HepG2 (cell line): ENCODE data around the gene RNF133. TPM values are rescaled to one million over a fixed set of nuclear protein-coding genes. Genes with fewer than 3 reads are reported as not detected.

ENCODE experiments used
- ATAC-seq: fragments of 200-7000 bp; cut with Tn5 transposase; 3 replicates; pipeline ENCODE4 v1.9.1; 2020; ENCODE audit warnings: mild to moderate bottlenecking, moderate library complexity
- BruUV-seq: library from RNA; stranded (reverse); fragments of 400-500 nt; replicated peaks from 2 replicates; lab custom pipeline; 2021; lab: Mats Ljungman, UMichigan
- CTCF ChIA-PET: fragments of 300-600 bp; formaldehyde crosslinking; extraction: SDS; loops from one replicate; lab custom pipeline; 2021; ENCODE audit warnings: low total read pairs, inconsistent platforms, low intra/inter-chr PET ratio; lab: Yijun Ruan, JAX
- POLR2A ChIA-PET: fragments of 350-600 bp; sonication (Branson Sonifier 250); formaldehyde crosslinking; loops from one replicate; lab custom pipeline; 2020; ENCODE audit warnings: antibody characterized with exemption, inconsistent platforms; lab: Yijun Ruan, JAX
- DNase-seq: peaks from one replicate; pipeline ENCODE4 v3.0.0-alpha.2; 2015; ENCODE audit warnings: low spot score
- FAIRE-seq: peaks from 3 replicates; lab custom pipeline; 2011; peaks lifted over from hg19 to GRCh38; lab: Jason Lieb, UNC
- H2AFZ ChIP-seq: one replicate; pipeline ENCODE4 v1.6.1; 2011; ENCODE audit warnings: low read length, inconsistent platforms
- H3K27ac ChIP-seq: fragments of 300-600 bp; 3 replicates; pipeline ENCODE4 v1.8.0; 2011; ENCODE audit warnings: mixed run types, mild to moderate bottlenecking, mixed read lengths, low read length, inconsistent platforms; ENCODE audit not compliant: insufficient read depth; ENCODE audit errors: extremely low read length
- H3K27me3 ChIP-seq, 2 experiments: fragments of 200-600 bp in 1 of 2; 2 replicates in 1 of 2; 3 replicates in 1 of 2; pipeline versions ENCODE4 v1.6.0 to v1.8.0; 2011; ENCODE audit warnings: low read length in 2 of 2, mild to moderate bottlenecking in 2 of 2, moderate library complexity in 2 of 2, inconsistent platforms in 1 of 2; ENCODE audit not compliant: insufficient read depth in 2 of 2, control insufficient read depth in 1 of 2
- H3K36me3 ChIP-seq, 2 experiments: fragments of 200-600 bp in 1 of 2; replicated peaks in 1 of 2; 2 replicates in 1 of 2; 3 replicates in 1 of 2; pipeline versions ENCODE4 v1.5.1 to v1.8.0; 2011; ENCODE audit warnings: low read length in 2 of 2, inconsistent platforms in 1 of 2; ENCODE audit not compliant: insufficient read depth in 2 of 2, control insufficient read depth in 1 of 2
- H3K4me1 ChIP-seq: 2 replicates; pipeline ENCODE4 v1.5.1; 2012; ENCODE audit warnings: low read length, inconsistent platforms; ENCODE audit not compliant: insufficient read depth
- H3K4me2 ChIP-seq: 2 replicates; pipeline ENCODE4 v1.6.0; 2011; ENCODE audit warnings: low read depth, low read length, inconsistent platforms
- H3K4me3 ChIP-seq, 3 experiments: fragments of 200-600 bp in 1 of 3; sonication (generic), shearing (Covaris generic) in 1 of 3; replicated peaks in 1 of 3; 2 replicates each; pipeline ENCODE4 v1.5.1; 2011 to 2016; ENCODE audit warnings: low read length in 3 of 3, inconsistent platforms in 2 of 3, low read depth in 2 of 3, mild to moderate bottlenecking in 2 of 3, control low read depth in 1 of 3, mixed read lengths in 1 of 3; ENCODE audit not compliant: insufficient read depth in 1 of 3
- H3K79me2 ChIP-seq: one replicate; pipeline ENCODE4 v1.6.1; 2011; ENCODE audit warnings: low read length, inconsistent platforms; ENCODE audit not compliant: insufficient read depth
- H3K9ac ChIP-seq: 2 replicates; pipeline ENCODE4 v1.6.0; 2011; ENCODE audit warnings: mild to moderate bottlenecking, low read depth, low read length, inconsistent platforms; ENCODE audit not compliant: insufficient read depth
- H3K9me3 ChIP-seq: 2 replicates; pipeline ENCODE4 v1.5.1; 2012; ENCODE audit warnings: mild to moderate bottlenecking, low read length
- H4K20me1 ChIP-seq: 2 replicates; pipeline ENCODE4 v1.6.0; 2011; ENCODE audit warnings: inconsistent platforms, mild to moderate bottlenecking, low read length, moderate library complexity; ENCODE audit not compliant: insufficient read depth
- EZH2 ChIP-seq: conservative IDR thresholded peaks from 2 replicates; pipeline ENCODE4 v1.6.1; 2012; ENCODE audit warnings: mild to moderate bottlenecking, low read depth, low read length, moderate library complexity
- HDAC1 ChIP-seq: sonication (generic); formaldehyde crosslinking; IDR thresholded peaks from 2 replicates; pipeline ENCODE4 v1.5.1; 2020; ENCODE audit warnings: mild to moderate bottlenecking, missing genetic modification reagents
- HOXA7 ChIP-seq: sonication (generic); formaldehyde crosslinking; IDR thresholded peaks from 2 replicates; pipeline ENCODE4 v1.8.1; 2022; ENCODE audit warnings: mild to moderate bottlenecking, missing genetic modification reagents, moderate library complexity
- PRMT3 ChIP-seq: sonication (generic); formaldehyde crosslinking; IDR thresholded peaks from 2 replicates; pipeline ENCODE4 v1.8.1; 2022; ENCODE audit warnings: low read depth, mild to moderate bottlenecking, moderate library complexity, missing genetic modification reagents, borderline replicate concordance
- SOX13 ChIP-seq, 3 experiments: fragments of 450-650 bp in 1 of 3; sonication (generic) in 1 of 3; formaldehyde crosslinking in 1 of 3; IDR thresholded peaks in 2 of 3; conservative IDR thresholded peaks in 1 of 3; 2 replicates each; pipeline versions ENCODE4 v1.5.0 to v1.6.1; 2016 to 2020; ENCODE audit warnings: antibody characterized with exemption in 1 of 3, mild to moderate bottlenecking in 1 of 3, missing compliant biosample characterization in 1 of 3, missing genetic modification reagents in 1 of 3, moderate library complexity in 1 of 3
- STAG1 ChIP-seq: sonication (generic); formaldehyde crosslinking; IDR thresholded peaks from 2 replicates; pipeline ENCODE4 v1.4.0; 2020; ENCODE audit warnings: missing genetic modification reagents
- SYNCRIP ChIP-seq: fragments of 200-400 bp; formaldehyde crosslinking; IDR thresholded peaks from 2 replicates; pipeline ENCODE4 v1.6.1; 2018; ENCODE audit warnings: mild to moderate bottlenecking, low read depth, low read length; ENCODE audit not compliant: insufficient read depth
- TCF12 ChIP-seq, 2 experiments: fragments of 450-650 bp in 1 of 2; sonication (generic) in 1 of 2; formaldehyde crosslinking in 1 of 2; IDR thresholded peaks; 2 replicates each; pipeline versions ENCODE4 v1.6.1 to v1.8.0; 2017 to 2022; ENCODE audit warnings: antibody characterized with exemption in 1 of 2, mild to moderate bottlenecking in 1 of 2, missing genetic modification reagents in 1 of 2, moderate library complexity in 1 of 2
- ZEB1 ChIP-seq: IDR thresholded peaks from 2 replicates; pipeline ENCODE4 v1.6.1; 2012; ENCODE audit warnings: mild to moderate bottlenecking, low read depth, inconsistent platforms; ENCODE audit not compliant: insufficient replicate concordance
- ZNF484 ChIP-seq: sonication (generic); formaldehyde crosslinking; IDR thresholded peaks from 2 replicates; pipeline ENCODE4 v1.5.1; 2020; ENCODE audit warnings: mild to moderate bottlenecking, low read depth, missing genetic modification reagents, borderline replicate concordance
- ZNF562 ChIP-seq: sonication (generic); formaldehyde crosslinking; IDR thresholded peaks from 2 replicates; pipeline ENCODE4 v1.8.0; 2022; ENCODE audit warnings: missing genetic modification reagents, borderline replicate concordance
- ZNF678 ChIP-seq: sonication (generic); formaldehyde crosslinking; IDR thresholded peaks from 2 replicates; pipeline ENCODE4 v1.4.0; 2020; ENCODE audit warnings: mild to moderate bottlenecking, missing genetic modification reagents
- WGBS: methylation state at CpG from one replicate; pipeline ENCODE4 v1.1.6; 2017; ENCODE audit warnings: low lambda C conversion rate; 5-methylcytosine and 5-hydroxymethylcytosine counted together
- in situ Hi-C: cut with HindIII; loops from 2 replicates; pipeline ENCODE4 v1.10.0; 2017; ENCODE audit warnings: low pct_unique_long_range_greater_than_20kb; ENCODE audit not compliant: extremely low pct_ligation_motif_present
- intact Hi-C: fragments of 100-400 bp; cut with micrococcal nuclease; formaldehyde crosslinking; loops from one replicate; pipeline ENCODE4 v1.10.0; 2022; ENCODE audit not compliant: unreplicated experiment
- polyA plus RNA-seq, 8 experiments: library from polyadenylated mRNA; depleted of rRNA in 3 of 8; stranded (reverse) in 7 of 8; unstranded in 1 of 8; fragments of >200 nt; fragmentation: Illumina TruSeq in 4 of 8; extraction: Trizol in 4 of 8; gene quantifications; 2 replicates each; pipeline versions ENCODE4 v1.2.1 to v1.2.3, GENCODE V29; 2011 to 2016; ENCODE audit warnings: low read depth in 4 of 8, missing spikeins in 1 of 8, mixed read lengths in 1 of 8; ENCODE audit not compliant: insufficient read depth in 1 of 8
- total RNA-seq, 5 experiments: library from RNA; depleted of rRNA; stranded (reverse); fragments of >200 nt; fragmentation: Illumina TruSeq; extraction: Trizol; gene quantifications; 2 replicates each; pipeline ENCODE4 v1.2.3, GENCODE V29; 2016; ENCODE audit warnings: low read depth in 1 of 5
- TF ChIP-seq, protein P1 (sequence below): sonication (generic); formaldehyde crosslinking; IDR thresholded peaks from 2 replicates; pipeline ENCODE4 v1.4.0; 2020; ENCODE audit warnings: mild to moderate bottlenecking, missing genetic modification reagents, borderline replicate concordance
- TF ChIP-seq, protein P2 (sequence below): sonication (generic); formaldehyde crosslinking; IDR thresholded peaks from 2 replicates; pipeline ENCODE4 v1.5.0; 2020; ENCODE audit warnings: missing genetic modification reagents

RNF133 gene
- total and polyA plus RNA-seq, 2 of the 13 experiments (the other 11 are each of a cell fraction or from before 2014, with no cell fraction given) = 0.13 to 1.00 TPM

DNA sequence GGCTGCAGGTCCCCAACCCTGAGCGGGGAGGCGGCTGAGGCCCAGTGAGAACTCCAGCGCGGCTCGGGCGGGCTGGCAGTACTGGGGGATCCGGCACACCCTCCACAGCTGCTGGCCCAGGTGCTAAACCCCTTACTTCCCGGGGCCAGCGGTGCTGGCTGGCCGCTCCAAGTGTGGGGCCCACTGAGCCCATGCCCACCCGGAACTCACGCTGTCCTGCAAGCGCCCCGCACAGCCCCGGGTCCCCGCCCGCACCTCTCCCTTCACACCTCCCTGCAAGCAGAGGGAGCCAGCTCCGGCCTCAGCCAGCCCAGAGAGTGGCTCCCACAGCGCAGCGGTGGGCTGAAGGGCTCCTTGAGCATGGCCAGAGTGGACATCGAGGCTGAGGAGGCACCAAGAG lies 25.0 kb downstream of the RNF133 start:
- H3K4me2 ChIP-seq = no peak overlapping the region
- no peak overlapping the region for H3K27ac ChIP-seq
- no peaks in the 10 kb centered on the region for H3K27me3 ChIP-seq
- POLR2A ChIA-PET = no interaction called here
- H3K79me2 ChIP-seq = no peaks in the 10 kb centered on the region
- no peak overlapping the region for H2AFZ ChIP-seq
- no peak for DNase-seq
- BruUV-seq = no TSS peak
- intact Hi-C loops = no loop called here
- ATAC-seq = no peak
- peaks cover 30% of the 10 kb centered on the region for H3K4me1 ChIP-seq
- no peak overlapping the region for H3K4me3 ChIP-seq
- TF ChIP-seq ZNF678 (CRISPR knock-in tag) = no peak
- TF ChIP-seq HDAC1 = no peak
- TF ChIP-seq ZEB1 = no peak
- TF ChIP-seq HOXA7 (CRISPR knock-in tag) = no peak
- TF ChIP-seq SOX13 (IDR thresholded peaks at IDR 0.05) = no peak
- no peak for TF ChIP-seq SOX13 (CRISPR knock-in tag; conservative IDR thresholded peaks at IDR 0.05 in 1 of 2, IDR thresholded peaks at IDR 0.05 in 1 of 2)
- no peak for TF ChIP-seq STAG1 (CRISPR knock-in tag)
- TF ChIP-seq ZNF484 (CRISPR knock-in tag) = no peak
- TF ChIP-seq ZNF562 (CRISPR knock-in tag) = no peak
- no peak for TF ChIP-seq SYNCRIP
- no peak for TF ChIP-seq TCF12 (IDR thresholded peaks at IDR 0.05)
- TF ChIP-seq TCF12 (CRISPR knock-in tag; IDR thresholded peaks at IDR 0.05) = no peak
- no peak for TF ChIP-seq PRMT3 (CRISPR knock-in tag)
- TF ChIP-seq, protein P1, sequence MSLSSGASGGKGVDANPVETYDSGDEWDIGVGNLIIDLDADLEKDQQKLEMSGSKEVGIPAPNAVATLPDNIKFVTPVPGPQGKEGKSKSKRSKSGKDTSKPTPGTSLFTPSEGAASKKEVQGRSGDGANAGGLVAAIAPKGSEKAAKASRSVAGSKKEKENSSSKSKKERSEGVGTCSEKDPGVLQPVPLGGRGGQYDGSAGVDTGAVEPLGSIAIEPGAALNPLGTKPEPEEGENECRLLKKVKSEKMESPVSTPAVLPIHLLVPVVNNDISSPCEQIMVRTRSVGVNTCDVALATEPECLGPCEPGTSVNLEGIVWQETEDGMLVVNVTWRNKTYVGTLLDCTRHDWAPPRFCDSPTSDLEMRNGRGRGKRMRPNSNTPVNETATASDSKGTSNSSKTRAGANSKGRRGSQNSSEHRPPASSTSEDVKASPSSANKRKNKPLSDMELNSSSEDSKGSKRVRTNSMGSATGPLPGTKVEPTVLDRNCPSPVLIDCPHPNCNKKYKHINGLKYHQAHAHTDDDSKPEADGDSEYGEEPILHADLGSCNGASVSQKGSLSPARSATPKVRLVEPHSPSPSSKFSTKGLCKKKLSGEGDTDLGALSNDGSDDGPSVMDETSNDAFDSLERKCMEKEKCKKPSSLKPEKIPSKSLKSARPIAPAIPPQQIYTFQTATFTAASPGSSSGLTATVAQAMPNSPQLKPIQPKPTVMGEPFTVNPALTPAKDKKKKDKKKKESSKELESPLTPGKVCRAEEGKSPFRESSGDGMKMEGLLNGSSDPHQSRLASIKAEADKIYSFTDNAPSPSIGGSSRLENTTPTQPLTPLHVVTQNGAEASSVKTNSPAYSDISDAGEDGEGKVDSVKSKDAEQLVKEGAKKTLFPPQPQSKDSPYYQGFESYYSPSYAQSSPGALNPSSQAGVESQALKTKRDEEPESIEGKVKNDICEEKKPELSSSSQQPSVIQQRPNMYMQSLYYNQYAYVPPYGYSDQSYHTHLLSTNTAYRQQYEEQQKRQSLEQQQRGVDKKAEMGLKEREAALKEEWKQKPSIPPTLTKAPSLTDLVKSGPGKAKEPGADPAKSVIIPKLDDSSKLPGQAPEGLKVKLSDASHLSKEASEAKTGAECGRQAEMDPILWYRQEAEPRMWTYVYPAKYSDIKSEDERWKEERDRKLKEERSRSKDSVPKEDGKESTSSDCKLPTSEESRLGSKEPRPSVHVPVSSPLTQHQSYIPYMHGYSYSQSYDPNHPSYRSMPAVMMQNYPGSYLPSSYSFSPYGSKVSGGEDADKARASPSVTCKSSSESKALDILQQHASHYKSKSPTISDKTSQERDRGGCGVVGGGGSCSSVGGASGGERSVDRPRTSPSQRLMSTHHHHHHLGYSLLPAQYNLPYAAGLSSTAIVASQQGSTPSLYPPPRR (CRISPR knock-in tag) = no peak
- TF ChIP-seq, protein P2, sequence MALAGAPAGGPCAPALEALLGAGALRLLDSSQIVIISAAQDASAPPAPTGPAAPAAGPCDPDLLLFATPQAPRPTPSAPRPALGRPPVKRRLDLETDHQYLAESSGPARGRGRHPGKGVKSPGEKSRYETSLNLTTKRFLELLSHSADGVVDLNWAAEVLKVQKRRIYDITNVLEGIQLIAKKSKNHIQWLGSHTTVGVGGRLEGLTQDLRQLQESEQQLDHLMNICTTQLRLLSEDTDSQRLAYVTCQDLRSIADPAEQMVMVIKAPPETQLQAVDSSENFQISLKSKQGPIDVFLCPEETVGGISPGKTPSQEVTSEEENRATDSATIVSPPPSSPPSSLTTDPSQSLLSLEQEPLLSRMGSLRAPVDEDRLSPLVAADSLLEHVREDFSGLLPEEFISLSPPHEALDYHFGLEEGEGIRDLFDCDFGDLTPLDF = no peak
- TF ChIP-seq EZH2 = no peak
- in situ Hi-C loops = no loop called here
- CTCF ChIA-PET = no interaction called here
- no peaks in the 10 kb centered on the region for H4K20me1 ChIP-seq
- WGBS = 100% methylated on average over 1 of the region's 21 CpGs
- H3K9ac ChIP-seq = no peak overlapping the region
- no peak for FAIRE-seq
- no peaks in the 10 kb centered on the region for H3K36me3 ChIP-seq
- no peaks in the 10 kb centered on the region for H3K9me3 ChIP-seq
